Measurements from ENCODE around the gene CDH16.
"Not testable (repeated sequence)": the region's sequence is repeated elsewhere in the genome, so short reads cannot be mapped to it uniquely, and the experiment has no call there.

CDH16 gene

DNA sequence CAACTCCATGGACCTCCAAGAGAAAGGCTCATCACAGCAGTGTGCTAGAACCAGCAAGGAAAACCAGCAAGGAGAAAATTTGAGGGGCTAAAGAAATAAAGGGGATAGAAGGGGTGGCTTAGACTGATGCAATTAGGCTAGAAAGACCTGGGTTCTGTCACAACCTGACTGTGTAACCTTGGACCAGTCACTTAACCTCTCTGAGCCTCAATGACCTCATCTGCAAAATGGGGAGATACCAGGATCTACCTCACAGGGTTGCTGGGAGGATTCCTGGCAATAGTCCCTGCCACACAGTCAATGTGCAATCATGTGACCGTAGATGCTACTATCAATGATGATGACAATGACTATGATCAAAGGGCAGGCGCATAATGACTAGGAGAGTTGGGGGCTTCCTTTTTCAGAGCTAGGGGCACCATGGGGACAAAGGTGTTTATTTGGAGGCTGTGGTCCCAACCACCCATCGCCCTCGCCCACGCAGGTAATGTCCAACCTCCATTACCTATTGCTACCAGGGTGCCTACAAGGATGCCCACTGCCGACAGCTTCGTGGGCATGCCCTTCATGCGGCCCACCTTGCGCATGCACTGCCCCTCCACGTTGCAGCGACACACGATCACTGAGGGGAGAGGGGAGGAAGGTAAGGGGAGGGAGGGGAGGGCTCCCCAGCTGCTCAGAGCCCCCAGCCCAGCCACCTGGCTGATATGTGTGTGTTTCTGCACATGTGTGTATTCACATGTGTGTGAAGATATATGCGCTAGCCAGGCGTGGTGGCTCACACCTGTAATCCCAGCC lies 9.7 kb downstream of the CDH16 start:
- DNase-seq, result no peak

DNA sequence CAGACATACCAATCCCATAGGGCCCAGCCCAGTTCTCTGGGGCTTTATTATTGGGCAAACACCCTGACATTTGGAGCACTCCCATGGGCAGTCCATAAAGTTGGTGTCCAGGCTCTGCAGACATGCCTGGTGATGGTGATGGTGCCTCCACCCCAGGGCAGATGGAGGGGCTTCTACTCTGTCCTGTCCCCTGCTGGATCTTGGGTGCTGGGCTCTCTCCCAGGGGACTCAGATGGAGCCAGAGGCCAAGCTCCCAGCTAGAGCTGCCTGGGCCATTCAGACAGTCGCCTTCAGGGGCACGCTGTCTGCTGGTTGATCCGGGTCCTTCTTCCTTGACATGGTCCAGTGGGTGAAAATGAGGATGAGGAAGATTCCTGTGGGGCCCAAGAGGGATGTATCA lies 10.6 kb downstream of the CDH16 start:
- DNase-seq, result no peak

DNA sequence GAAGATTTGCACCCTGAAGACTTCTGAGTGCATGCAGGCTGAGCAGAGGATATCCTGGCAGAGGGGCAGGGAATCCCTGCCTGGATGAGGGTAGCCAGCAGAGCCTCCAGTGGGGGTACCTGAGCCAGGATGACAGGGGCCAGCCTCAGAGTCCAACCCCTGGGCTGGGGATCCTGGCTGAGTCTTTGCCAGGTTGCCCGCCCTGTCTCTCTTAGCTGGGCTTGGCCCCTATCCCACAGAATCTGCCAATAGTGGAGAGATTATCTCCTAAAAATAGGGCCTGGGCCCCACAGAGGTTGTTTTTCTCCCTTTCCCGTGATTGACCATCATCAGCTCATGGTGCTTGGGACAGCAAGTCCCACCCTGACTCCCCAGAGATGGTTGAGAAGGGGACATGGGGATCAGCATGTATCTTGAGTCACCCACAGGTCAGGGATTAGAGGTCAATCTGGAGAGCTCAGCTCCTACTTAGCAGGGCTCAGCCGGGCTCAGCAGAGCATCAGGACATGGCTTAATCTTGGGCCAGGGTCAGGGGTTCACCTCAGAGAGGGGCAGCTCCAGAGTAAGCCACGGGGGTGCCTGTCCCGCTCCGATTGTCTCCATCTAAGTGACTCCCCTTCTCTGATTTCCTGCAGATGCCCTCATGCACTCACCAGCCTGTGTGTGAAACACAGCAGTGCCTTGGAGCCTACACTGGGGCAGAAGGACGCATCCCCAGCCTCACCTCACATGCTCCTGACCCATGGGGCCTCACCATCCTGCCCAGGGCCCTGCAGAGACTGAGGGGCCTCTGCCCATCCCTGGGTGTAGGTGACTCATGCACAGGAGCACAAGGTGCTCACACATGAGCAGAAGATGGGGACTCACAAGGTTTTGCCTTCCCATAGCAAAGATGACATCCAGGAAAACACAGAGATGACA lies 11.5 kb downstream of the CDH16 start:
- no peak for DNase-seq

DNA sequence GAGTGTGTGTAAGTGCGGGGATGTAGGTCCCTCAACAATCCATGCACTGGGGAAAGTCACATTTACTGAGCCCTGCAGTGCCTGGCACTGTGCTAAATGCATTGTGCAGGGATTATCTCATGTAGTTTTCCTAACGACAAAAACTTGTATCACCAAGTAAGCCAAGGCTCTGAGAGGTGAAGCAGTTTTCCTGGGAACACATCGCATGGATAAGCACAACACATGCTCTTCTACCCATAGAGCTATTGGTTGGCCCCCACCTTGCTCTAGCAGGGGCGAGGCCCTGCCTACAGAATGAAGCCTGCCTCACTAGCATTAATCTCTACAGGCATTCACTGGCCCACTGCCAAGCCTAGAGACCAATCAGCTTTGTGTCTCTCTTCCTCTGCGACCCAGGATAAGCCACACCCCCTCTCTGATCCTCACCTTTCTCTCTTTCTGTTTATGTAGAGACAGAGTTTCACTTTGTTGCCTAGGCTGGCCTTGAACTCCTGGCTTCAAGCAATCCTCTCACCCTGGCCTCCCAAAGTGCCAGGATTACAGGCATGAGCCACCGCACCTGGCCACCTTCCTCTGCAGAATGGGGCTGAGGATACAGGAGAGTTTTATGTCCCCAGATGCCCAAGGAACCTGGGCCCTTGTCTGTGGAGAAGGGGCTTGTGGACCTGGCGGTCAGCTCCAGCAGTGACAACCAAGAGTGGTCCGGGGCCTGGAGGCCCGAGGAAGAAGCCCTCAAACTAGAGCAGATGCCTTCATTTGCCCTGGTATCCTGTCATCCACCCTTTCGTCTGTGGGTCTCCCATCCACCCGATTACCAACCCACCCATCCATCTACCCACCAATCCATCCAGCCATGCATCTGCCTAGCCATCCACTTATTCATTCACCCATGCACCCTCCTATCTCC lies 12.8 kb downstream of the CDH16 start:
- DNase-seq, result no peak

GRCh38 chr16:66904846-66905632 lies 13.6 kb downstream of the CDH16 start:
- DNase-seq, result peak; percentile 45

DNA sequence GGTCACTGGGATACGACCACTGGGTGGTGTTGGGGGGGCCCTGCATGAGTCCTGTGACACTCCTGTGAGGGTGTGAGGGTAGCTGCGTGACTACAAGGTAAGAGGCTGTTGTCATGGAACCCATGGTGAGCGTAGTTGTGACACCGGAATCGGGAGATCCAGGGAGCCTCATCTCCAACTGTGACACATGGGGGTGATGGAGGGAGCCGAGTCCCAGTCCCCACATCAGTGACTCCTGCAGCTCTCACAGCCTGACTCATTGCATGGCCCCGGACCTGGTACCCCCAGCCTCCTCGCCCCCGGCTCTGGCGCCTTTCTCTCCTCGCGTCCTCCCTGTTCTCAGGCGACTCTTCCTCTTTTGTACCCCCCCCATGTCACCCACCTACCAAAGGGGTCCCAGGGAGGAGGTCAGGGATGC lies 14.2 kb downstream of the CDH16 start:
- DNase-seq, result no peak

DNA sequence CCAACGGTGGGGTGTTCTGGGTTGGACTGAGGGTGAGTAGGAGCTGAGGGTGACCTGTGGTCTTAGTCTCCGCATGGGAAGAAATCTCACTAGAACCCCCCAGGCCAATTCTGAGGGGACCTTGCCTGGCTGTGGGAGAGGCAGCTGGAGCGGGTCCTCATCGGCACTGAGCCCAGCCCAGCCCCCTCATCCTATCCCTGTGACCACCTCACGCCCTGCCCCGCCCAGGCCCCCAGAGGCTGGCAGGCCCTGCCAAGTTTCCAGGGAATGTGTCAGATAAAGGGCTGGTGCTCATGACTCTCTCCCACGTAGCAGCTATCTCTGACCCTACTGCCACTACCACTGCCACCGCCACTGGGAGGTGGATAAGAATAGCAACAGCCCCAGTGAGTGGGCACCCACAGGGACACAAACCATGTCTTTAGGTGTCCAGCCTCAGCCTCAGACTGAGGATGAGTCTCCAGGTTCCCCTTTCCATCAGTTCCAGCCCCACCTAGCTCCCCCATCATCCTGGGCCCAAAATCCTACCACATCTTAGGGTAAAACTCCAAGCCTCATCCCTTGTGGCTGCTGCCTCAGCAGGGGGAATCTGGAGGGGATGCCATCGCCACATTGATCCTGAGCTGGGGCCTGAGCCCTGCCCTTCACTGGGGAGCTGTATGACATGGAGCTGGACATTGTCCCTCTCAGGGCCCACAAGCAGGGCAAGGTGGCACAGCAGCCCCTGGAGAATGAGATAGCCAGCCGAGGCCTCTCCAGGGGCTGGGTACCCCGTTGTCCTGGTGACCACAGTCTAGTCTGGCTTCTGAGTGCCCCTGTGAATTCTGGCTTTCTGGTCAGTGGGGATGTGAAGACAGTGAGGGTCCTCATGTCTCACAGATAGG lies 14.9 kb downstream of the CDH16 start:
- DNase-seq, result no peak

DNA sequence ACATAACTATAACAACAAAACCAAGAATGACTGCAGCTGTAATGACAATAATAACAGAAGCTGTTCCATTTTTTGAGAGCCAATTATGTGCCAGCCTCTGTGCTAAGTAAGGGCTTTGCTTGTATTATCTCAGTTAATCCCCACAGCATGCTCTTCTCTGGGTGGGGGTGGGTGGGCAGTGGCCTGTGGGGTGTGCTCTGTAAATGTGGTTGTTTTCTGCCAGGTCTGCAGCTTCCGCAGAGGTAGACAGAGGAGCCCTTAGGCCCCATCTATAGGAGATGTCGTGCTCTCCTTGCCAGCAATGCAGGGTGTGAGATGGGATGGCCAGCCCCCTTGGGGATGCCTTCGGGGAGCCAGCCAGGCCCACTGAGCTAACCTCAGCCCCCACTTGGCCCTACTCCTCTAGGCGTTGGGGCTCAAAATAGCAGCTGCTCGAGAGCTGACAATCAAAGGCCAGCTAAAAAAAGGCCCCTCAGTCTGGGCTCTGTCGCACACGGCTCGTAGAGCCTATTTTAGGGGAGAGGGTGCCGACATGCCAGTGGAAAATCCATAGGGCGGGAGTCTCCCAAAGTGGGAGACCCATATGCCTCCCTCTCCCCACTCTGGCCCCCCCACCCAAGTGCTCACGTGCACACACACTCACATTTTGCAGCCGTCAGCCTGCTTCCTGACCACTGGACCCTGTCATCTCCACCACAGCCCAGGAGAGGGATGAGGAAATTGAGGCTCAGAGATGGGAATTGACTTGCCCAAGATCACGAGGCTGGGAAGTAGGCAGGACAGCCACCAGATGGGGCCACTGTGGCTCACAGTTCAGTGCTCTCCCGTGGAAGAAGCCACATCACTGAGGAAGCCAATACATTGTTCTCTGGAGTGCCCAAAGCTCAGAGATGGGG lies 15.8 kb downstream of the CDH16 start:
- no peak for DNase-seq

DNA sequence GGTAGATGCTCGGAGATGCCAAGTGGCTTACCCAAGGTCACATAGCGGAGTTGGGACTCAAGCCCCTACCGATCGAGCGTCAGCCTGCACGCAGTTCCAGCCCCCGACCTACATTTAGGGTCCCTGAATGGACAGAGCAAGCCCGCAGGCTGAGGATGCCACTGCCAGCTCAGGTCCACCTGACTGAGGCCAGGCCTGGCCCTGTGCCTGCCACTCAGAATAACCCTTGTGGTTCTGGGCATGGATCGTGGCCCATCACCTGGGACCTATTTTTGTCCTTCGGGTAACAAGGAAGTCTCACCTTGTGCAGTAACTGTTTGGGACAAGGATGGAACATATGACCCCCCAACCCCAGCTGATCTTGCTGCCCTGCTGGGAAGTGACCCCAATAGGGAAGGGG lies 17.1 kb downstream of the CDH16 start:
- no peak for DNase-seq

DNA sequence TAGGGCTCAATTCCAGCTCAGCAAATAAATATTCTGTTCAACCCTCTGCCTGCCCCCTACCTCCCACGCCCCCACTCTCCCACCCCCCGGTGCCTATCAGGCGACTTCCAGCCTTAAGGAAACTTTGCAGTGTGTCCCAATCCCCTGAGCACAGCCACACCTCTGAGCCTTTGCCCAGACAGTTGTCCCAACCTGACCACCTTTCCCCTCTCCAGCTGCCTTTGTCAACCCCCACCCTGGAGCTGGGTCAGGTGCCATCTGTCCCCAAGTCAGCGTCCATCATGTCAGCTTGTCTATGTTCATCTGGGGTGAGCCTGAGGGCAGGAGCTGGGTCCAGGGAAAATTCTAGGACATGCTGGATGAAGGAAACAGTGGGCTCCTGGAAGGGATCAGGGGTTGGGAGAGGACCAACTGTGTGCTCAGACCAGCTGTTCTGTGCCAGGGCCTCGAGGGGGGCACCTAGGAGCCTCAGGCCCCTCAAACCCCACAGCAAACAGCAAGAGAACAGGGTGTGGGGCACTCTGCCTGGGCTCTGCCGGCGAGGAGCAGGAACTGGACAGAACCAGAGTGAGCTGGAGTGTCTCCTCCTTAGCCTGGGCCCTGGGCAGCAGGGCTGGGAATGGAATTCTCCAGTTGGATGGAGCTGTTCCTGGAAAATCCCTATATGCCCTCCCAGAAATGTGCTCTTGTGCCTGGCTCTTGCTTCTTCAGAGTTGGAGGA lies 17.8 kb downstream of the CDH16 start:
- no peak for DNase-seq

- DNase-seq, result peak; percentile 70
These were observed 18.6 kb downstream of the CDH16 start for GRCh38 chr16:66899945-66900710.

DNA sequence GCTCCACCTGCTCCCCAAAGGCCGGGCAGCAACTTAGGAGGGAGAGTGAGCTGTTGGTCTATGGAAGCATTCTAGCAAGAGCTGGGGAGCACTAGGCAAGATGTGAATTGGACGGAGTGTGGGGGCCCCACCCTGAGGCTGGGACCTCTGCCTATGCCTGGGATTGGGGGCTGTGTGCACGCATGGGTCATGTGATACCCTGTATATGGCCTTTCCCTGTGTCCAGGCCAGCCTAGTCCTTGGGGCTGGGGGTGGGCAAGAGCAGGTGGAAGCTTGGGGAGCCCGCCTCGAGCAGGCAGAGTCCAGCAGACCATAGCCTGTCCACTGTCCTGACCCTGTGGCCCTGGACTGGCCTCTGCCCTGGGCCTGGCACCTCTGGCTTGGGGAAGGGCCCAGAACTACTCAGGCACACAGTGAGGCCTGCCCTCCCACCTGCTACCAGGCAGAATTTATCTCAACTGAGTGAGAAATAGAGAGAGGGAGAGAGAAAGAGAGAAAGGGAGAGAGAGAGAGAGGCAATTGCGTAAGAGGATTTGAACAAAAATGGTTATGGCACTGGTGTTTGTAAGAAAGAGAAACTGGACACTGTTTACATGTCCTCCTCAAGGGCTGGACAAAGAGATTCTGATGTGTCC lies 19.3 kb downstream of the CDH16 start:
- no peak for DNase-seq

DNA sequence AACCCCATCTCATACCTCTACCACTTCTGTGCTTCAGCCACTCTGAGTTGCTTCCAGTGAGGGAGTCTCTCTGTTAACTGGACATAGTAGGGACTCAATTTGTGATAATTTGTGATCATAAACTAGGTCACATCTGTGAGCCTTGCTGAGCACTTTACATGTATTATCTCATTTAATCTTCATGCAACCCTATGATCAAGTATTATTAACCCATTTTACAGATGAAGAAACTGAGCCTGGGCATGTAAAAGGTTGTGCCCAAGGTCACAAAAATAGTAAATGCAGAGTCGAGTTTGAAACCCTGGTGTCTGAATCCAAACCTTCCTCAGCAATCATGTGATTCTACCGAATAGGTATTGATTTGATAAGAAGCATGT lies 19.8 kb downstream of the CDH16 start:
- DNase-seq, result no peak

DNA sequence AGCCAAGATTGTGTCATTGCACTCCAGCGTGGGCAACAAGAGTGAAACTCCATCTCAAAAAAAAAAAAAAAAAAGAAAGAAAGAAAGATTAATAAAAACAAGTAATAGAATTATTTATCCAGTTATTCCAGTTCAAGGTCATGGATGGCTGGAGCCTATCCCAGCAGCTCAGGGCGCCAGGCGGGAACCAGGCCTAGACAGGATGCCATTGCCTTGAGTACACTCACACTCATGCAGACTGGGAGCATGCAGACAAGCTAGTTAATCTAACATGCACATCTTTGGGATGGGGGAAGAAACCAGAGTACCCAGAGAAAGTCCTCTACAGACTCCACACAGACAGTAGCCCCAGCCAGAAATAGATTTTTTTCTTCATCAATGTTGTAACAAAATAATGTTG lies 20.5 kb downstream of the CDH16 start:
- peak; percentile 56 for DNase-seq

DNA sequence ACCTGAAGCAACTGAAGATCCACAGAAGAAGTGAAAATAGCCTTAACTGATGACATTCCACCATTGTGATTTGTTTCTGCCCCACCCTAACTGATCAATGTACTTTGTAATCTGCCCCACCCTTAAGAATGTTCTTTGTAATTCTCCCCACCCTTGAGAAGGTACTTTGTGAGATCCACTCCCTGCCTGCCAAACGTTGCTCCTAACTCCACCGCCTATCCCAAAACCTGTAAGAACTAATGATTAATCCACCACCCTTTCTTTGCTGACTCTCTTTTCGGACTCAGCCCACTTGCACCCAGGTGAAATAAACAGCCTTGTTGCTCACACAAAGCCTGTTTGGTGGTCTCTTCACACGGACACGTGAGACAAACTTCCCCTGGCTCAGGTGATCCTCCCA lies 22.0 kb downstream of the CDH16 start:
- DNase-seq, result not testable (repeated sequence)

- DNase-seq, result no peak
These were observed 22.7 kb downstream of the CDH16 start for GRCh38 chr16:66895999-66896398.

GRCh38 chr16:66895689-66895979 lies 23.1 kb downstream of the CDH16 start:
- no peak for DNase-seq
